ENCODE measurements around the gene MRPL1. TPM values are rescaled to one million over a fixed set of nuclear protein-coding genes. Genes with fewer than 3 reads are reported as not detected.

MRPL1 gene
- total and polyA plus RNA-seq, 2 of the 13 experiments (the other 11 are each of a cell fraction or from before 2014, with no cell fraction given): 23.3 to 61.5 TPM

GRCh38 chr4:77819843-77820648, 42.6 kb upstream of the MRPL1 start (continued):
- TF ChIP-seq ARNTL (CRISPR knock-in tag; IDR thresholded peaks at IDR 0.05) (no peak; the same call in 1 of the 2 replicates), ISL2 (CRISPR knock-in tag; IDR thresholded peaks at IDR 0.05) (peak; percentile 48), HNF1A (IDR thresholded peaks at IDR 0.05; ENCODE audit: low read depth) (no peak), HNF1A (CRISPR knock-in tag; IDR thresholded peaks at IDR 0.05; ENCODE audit: borderline replicate concordance) (peak; percentile 34; the same call in 1 of the 2 replicates), GMEB2 (CRISPR knock-in tag; IDR thresholded peaks at IDR 0.05; ENCODE audit: low read depth) (0 out of 2 replicates have a peak, but pooled peaks have one; percentile 28), RBFOX2 (IDR thresholded peaks at IDR 0.05; ENCODE audit: low read depth, low read length) (peak; percentile 80), TARDBP (CRISPR knock-in tag; IDR thresholded peaks at IDR 0.05) (no peak; the same call in 1 of the 2 replicates), THAP9 (CRISPR knock-in tag; IDR thresholded peaks at IDR 0.05; ENCODE audit: borderline replicate concordance) (peak; percentile 46; the same call in 1 of the 2 replicates), KLF16 (CRISPR knock-in tag; IDR thresholded peaks at IDR 0.05) (peak in 1 of 2 experiments; percentile 65; a peak in 2 of 4 replicates), HBP1 (CRISPR knock-in tag; IDR thresholded peaks at IDR 0.05; ENCODE audit: low read depth) (0 out of 2 replicates have a peak, but pooled peaks have one; percentile 38), TBL1XR1 (IDR thresholded peaks at IDR 0.05; ENCODE audit: borderline replicate concordance, low read length, partially characterized antibody) (peak; percentile 47), NKX3-1 (CRISPR knock-in tag; IDR thresholded peaks at IDR 0.05) (no peak), ZNF562 (CRISPR knock-in tag; IDR thresholded peaks at IDR 0.05; ENCODE audit: borderline replicate concordance) (no peak), KLF6 (CRISPR knock-in tag; IDR thresholded peaks at IDR 0.05) (0 out of 2 replicates have a peak, but pooled peaks have one; percentile 32), ZNF737 (CRISPR knock-in tag; IDR thresholded peaks at IDR 0.05; ENCODE audit: borderline replicate concordance) (0 out of 2 replicates have a peak, but pooled peaks have one; percentile 50)
- TF ChIP-seq, protein P1, sequence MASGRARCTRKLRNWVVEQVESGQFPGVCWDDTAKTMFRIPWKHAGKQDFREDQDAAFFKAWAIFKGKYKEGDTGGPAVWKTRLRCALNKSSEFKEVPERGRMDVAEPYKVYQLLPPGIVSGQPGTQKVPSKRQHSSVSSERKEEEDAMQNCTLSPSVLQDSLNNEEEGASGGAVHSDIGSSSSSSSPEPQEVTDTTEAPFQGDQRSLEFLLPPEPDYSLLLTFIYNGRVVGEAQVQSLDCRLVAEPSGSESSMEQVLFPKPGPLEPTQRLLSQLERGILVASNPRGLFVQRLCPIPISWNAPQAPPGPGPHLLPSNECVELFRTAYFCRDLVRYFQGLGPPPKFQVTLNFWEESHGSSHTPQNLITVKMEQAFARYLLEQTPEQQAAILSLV (CRISPR knock-in tag; IDR thresholded peaks at IDR 0.05; ENCODE audit: borderline replicate concordance): peak; percentile 79; the same call in 1 of the 2 replicates
